Omental fat pad (tissue), 4 donors: ENCODE measurements around the gene ACVR2A. TPM values are rescaled to one million over a fixed set of nuclear protein-coding genes. Genes with fewer than 3 reads are reported as not detected.

Source experiments
- ATAC-seq: fragments of 150-250 bp; one replicate; pipeline ENCODE4 v1.9.1; 2016; ENCODE audit warnings: mild to moderate bottlenecking, moderate library complexity; ENCODE audit not compliant: low FRiP score
- DNase-seq: peaks from one replicate; pipeline ENCODE4 v3.0.0-alpha.2; 2019; ENCODE audit warnings: low spot score
- total RNA-seq, 4 donors: library from RNA; depleted of rRNA; stranded (reverse); fragments of >200 nt; gene quantifications; one replicate each; pipeline ENCODE4 v1.1.0, GENCODE V29; 2016
- TF ChIP-seq, protein P1 (sequence below), 3 donors: fragments of 450-650 bp; IDR thresholded peaks; one replicate each; pipeline ENCODE4 v1.5.1; 2016 to 2017; ENCODE audit warnings: antibody characterized with exemption in 3 of 3, mild to moderate bottlenecking in 3 of 3, moderate library complexity in 2 of 3

The ACVR2A gene
- 10 to 100 TPM; 15.9 to 31.5 (median 19.2) TPM for total RNA-seq

DNA sequence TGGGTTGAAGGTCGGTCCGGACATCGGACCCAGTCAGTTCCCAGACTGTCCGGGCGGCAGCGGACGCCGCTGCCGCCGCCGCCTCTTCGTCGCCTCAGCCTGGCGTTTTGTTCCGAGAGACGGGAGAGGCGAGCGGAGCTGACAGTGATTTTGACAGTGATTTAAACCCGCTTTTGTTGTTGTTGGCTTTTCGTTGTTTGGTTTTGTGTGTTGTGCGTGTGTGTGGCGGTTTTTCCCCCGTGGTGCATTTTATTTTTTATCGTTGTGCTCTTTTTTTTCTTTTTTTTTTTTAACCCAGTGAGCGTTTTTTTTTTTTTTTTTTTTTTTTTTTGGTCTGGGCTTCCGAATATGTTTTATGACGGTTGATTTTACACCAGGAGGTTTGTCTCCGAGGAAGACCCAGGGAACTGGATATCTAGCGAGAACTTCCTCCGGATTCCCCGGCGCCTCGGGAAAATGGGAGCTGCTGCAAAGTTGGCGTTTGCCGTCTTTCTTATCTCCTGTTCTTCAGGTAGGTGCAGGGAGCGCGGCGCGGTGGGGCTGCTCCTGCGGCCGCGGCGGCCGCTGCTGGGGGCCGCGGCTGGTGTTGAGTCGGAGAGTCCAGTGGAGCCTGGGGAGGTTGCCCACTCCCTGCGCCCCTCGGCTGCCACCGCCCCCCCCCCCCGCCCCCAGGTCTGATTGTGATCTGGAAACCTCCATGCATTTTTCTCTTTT lies at the start of gene ACVR2A:
TSS of gene ACVR2A (plus strand) at position 333 of the 714 bp plus-strand sequence. CDS start at position 457, 124 bp downstream.
- DNase-seq (peak; percentile 23), ATAC-seq (no peak)
- TF ChIP-seq, protein P1, sequence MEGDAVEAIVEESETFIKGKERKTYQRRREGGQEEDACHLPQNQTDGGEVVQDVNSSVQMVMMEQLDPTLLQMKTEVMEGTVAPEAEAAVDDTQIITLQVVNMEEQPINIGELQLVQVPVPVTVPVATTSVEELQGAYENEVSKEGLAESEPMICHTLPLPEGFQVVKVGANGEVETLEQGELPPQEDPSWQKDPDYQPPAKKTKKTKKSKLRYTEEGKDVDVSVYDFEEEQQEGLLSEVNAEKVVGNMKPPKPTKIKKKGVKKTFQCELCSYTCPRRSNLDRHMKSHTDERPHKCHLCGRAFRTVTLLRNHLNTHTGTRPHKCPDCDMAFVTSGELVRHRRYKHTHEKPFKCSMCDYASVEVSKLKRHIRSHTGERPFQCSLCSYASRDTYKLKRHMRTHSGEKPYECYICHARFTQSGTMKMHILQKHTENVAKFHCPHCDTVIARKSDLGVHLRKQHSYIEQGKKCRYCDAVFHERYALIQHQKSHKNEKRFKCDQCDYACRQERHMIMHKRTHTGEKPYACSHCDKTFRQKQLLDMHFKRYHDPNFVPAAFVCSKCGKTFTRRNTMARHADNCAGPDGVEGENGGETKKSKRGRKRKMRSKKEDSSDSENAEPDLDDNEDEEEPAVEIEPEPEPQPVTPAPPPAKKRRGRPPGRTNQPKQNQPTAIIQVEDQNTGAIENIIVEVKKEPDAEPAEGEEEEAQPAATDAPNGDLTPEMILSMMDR (IDR thresholded peaks at IDR 0.05), result no peak

DNA sequence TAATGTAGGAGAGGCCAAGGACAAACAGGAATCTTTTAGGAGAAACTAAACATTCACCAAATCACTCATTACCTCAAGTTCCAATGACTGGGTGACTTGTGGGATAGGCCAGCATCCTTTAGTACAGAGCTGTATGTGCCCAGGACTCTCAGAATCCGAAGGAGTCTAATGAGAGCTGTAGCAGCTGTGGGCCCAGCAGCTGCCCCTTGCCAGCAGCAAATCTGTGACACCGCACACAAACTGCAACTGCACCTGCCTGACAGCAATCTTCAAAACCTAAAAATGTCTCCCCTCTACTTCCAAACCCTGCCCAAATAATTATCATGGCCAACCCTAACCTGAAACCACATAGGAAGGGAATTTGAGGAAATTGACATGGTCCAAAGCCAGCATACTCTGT lies 44.5 kb upstream of the ACVR2A start:
- TF ChIP-seq, protein P1 (IDR thresholded peaks at IDR 0.05), result no peak
- no peak for DNase-seq
- no peak for ATAC-seq

DNA sequence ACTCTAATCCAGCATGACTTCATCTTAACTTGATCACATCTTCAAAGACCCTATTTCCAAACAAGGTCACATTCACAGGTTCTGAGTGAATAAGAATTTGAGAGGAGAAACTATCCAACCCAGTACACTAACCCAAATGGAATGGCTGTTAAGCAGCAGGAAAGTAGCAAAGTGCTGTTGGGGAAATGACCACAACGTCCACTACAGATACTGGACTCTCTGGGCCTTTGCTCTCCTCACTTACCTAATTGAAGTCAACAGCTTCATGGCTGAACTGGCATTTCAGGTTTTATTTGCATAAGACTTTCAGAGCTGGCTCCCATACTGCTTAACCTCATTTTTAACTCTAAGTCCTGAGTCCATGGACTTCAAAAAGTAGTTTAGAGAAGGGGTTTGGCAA lies 38.0 kb upstream of the ACVR2A start:
- DNase-seq (no peak), ATAC-seq (no peak)
- TF ChIP-seq, protein P1 (IDR thresholded peaks at IDR 0.05), result no peak

DNA sequence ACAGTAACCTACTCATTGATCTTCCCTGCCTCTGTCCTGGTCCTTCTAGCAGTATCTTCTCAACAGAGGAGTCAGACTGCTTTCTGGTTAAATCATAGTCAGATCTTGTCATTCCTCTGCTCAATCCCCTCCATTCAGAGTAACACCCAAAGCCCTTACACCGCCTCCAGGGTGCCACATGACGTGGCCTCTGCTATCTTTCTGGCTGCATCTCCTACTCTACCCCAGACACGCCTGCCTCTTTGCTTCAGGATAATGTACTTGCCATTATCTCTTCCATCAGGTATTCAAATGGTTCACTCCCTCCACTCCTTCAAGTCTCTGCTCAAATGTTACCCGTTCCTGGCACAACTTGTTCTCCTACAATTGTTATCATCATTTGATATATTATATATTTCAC lies 36.3 kb upstream of the ACVR2A start:
- DNase-seq, result no peak
- TF ChIP-seq, protein P1 (IDR thresholded peaks at IDR 0.05), result no peak
- no peak for ATAC-seq

DNA sequence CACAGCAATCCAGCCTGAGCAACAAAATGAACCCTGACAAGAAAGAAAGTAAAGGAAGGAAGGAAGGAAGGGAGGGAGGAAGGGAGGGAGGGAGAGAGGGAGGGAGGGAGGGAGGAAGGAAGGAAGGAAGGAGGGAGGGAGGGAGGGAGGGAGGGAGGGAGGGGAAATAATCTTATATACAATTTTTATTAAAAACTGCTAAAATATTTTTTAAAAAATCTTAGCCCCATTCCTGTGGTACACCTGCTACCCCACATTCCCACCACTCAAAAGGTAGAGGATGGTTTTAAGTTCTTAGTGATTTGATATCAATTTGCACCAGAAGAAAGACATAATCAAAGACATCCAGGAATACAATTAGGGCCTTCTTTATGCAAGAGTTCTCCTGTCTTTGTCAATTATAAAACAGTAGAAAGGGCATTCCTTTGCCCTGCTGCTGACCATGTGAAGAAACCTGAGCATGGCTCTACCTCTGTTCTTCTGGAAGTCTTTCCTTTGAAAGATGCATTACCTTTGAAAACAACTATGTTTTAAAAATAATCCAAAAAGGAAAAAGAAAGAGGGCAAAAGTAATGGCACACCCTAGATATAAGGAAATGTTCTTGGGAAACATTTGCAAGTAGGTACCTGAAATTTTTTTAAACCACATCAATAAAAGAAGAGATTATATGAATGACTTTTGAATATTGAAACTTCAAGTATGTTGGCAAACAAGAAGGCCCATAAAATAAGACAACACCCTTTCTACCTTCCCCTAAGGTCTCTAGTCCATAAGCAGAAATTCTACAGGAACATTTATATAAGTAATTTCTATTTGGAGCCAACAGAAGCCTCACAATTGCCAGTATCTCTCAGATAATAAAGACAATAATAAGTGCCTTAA lies 33.7 kb upstream of the ACVR2A start:
- no peak for ATAC-seq

DNA sequence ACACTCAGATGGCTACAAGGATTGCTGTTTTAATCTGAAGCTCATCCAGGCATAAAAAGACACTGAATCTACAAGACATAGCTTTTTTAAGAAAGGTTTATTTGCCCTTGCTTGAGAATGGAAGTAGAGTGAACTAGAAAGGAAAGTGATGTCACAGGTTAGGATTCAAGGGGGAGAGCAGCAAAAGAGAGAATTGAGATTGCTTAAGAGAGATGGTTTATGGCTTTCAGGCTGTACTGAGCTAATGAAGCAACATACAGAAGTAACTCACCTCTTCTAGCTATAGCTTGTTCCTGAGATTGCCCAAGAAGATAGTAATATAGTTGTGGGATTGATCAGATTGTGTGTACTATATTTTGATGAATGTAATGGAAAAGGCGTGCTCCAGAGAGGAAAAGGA lies 26.1 kb upstream of the ACVR2A start:
- TF ChIP-seq, protein P1 (IDR thresholded peaks at IDR 0.05), result no peak

More for the DNA sequence above, 33.7 kb upstream of the ACVR2A start:
- no peak for DNase-seq
- TF ChIP-seq, protein P1 (IDR thresholded peaks at IDR 0.05), result no peak

More for the DNA sequence above, 26.1 kb upstream of the ACVR2A start:
- no peak for ATAC-seq
- no peak for DNase-seq
